Activated CD4-positive, alpha-beta memory T cell treated with anti-CD3 and anti-CD28 coated beads for 36 hours (primary cell): Measurements from ENCODE around the gene JARID2. TPM values are rescaled to one million over a fixed set of nuclear protein-coding genes. Genes with fewer than 3 reads are reported as not detected.
A peak's percentile ranks its signal among the peaks of the same experiment; 100 is the strongest.
"Not testable (repeated sequence)": the region's sequence is repeated elsewhere in the genome, so short reads cannot be mapped to it uniquely, and the experiment has no call there.

ENCODE experiments used
- CTCF ChIA-PET: fragments of 350-600 bp; sonication (Branson Sonifier 250); formaldehyde crosslinking; loops from one replicate; lab custom pipeline; 2021; ENCODE audit warnings: antibody characterized with exemption, inconsistent platforms; lab: Charles Lee
- POLR2A ChIA-PET: fragments of 350-600 bp; sonication (Branson Sonifier 250); formaldehyde crosslinking; loops from one replicate; lab custom pipeline; 2021; ENCODE audit warnings: antibody characterized with exemption; lab: Charles Lee
- DNase-seq: peaks from one replicate; pipeline ENCODE4 v3.0.0-alpha.2; 2020
- H3K27ac Mint-ChIP-seq: one replicate; pipeline ENCODE4 v1.8.0; 2021; ENCODE audit warnings: mixed read lengths
- H3K27me3 Mint-ChIP-seq: one replicate; pipeline ENCODE4 v1.8.0; 2021; ENCODE audit warnings: mixed read lengths
- H3K36me3 Mint-ChIP-seq: one replicate; pipeline ENCODE4 v1.8.0; 2021; ENCODE audit warnings: mixed read lengths
- H3K4me1 Mint-ChIP-seq: one replicate; pipeline ENCODE4 v1.8.0; 2021; ENCODE audit warnings: low read depth, mixed read lengths
- H3K4me3 Mint-ChIP-seq: one replicate; pipeline ENCODE4 v1.8.0; 2021; ENCODE audit warnings: mild to moderate bottlenecking, mixed read lengths
- H3K9me3 Mint-ChIP-seq: one replicate; pipeline ENCODE4 v1.8.0; 2021; ENCODE audit warnings: mixed read lengths
- intact Hi-C: fragments of 100-400 bp; cut with micrococcal nuclease; formaldehyde crosslinking; loops from one replicate; pipeline ENCODE4 v1.15.1; 2023
- total RNA-seq, 2 experiments: library from RNA; stranded (reverse); gene quantifications; one replicate each; pipeline ENCODE4 v1.2.3, GENCODE V29; 2021

Gene JARID2
- total RNA-seq, 2 experiments from 2014 or later: 41.4 to 44.0 TPM

DNA sequence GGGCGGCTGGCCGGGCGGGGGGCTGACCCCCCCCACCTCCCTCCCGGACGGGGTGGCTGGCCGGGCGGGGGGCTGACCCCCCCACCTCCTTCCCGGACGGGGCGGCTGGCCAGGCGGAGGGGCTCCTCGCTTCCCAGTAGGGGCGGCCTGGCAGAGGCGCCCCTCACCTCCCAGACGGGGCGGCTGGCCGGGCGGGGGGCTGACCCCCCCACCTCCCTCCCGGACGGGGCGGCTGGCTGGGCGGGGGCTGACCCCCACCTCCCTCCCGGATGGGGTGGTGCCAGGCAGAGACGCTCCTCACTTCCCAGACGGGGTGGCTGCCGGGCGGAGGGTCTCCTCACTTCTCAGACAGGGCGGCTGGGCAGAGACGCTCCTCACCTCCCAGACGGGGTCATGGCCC lies 169.8 kb downstream of the JARID2 start:
- H3K27ac Mint-ChIP-seq, POLR2A ChIA-PET, H3K27me3 Mint-ChIP-seq, H3K4me3 Mint-ChIP-seq, DNase-seq, CTCF ChIA-PET: not testable (repeated sequence)
- Mint-ChIP-seq H3K36me3 (peaks cover 75% of the 10 kb centered on the region), H3K4me1 (peaks cover 51% of the 10 kb centered on the region), H3K9me3 (peaks cover 25% of the 10 kb centered on the region)
- intact Hi-C loops: loop anchor here (2.0 kb wide), 1 partner anchor 19 kb away; no protein-coding TSS in a partner anchor

DNA sequence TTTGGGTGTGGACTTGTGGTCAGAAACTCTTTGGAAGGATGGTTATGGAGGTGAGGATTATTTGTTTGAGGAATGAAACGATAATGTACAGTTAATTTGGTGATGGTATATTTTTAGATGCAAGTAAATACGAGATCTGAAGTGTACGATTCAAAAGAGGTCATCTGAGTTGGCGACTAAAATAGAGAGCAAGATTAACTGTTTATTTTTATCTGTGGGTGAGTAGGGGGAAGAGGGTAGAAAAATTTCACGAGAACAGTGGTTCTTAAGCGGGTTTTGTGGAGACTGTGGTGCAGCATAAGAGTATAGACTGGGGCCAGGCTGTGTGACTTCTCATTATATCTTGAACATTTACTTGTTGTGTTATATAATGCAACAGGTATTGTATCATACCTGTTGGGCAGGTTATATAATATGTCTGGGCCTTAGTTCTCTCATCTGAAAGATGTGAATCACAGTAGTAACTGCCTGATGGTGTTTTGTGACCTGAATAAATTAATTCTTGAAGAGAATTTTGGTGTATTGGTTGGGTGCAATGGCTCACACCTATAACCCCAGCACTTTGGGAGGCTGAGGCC lies 171.2 kb downstream of the JARID2 start:
- POLR2A ChIA-PET: interaction anchor here (1.5 kb wide), 1 partner anchor 706 kb away, joined by 3 read pairs; no protein-coding TSS in a partner anchor
- Mint-ChIP-seq H3K4me3 (no peak overlapping the region), H3K4me1 (peaks cover 51% of the 10 kb centered on the region), H3K27ac (peak overlapping the region; percentile 61), H3K9me3 (peaks cover 25% of the 10 kb centered on the region), H3K36me3 (peaks cover 67% of the 10 kb centered on the region), H3K27me3 (no peaks in the 10 kb centered on the region)
- CTCF ChIA-PET: interaction anchor here (1.6 kb wide), 1 partner anchor 19 kb away, joined by 3 read pairs; no protein-coding TSS in a partner anchor
- no peak for DNase-seq
- intact Hi-C loops: loop anchor here (2.0 kb wide), 1 partner anchor 18 kb away; no protein-coding TSS in a partner anchor

DNA sequence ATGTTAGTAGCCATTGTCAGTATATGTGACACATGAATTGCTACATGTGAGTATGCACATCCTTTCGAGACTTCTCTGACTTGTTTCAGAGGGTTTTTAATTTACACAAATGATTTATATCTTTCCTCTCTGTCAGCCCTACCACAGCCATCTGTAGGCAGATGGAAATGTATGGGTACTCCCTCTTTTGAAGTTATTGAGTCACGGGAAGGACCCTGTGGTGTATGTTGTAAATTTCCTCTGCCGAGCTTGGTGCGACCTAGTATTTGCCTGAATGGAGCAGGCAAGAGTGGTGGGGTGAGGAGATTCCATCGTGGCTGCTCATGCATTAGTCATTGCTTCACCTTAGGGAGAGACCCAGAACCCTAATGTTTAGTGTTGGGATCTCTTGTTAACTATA lies 171.9 kb downstream of the JARID2 start:
- Mint-ChIP-seq H3K4me1 (peaks cover 57% of the 10 kb centered on the region), H3K27me3 (no peaks in the 10 kb centered on the region), H3K4me3 (no peak overlapping the region), H3K36me3 (peaks cover 66% of the 10 kb centered on the region), H3K27ac (peak overlapping the region; percentile 51), H3K9me3 (peaks cover 25% of the 10 kb centered on the region)
- peak; percentile 73 for DNase-seq
- ChIA-PET CTCF (interaction anchor here (1.6 kb wide), 1 partner anchor 18 kb away, joined by 3 read pairs; no protein-coding TSS in a partner anchor), POLR2A (interaction anchor here (1.5 kb wide), 1 partner anchor 707 kb away, joined by 3 read pairs; no protein-coding TSS in a partner anchor)
- intact Hi-C loops: loop anchor here (2.0 kb wide), 1 partner anchor 17 kb away; no protein-coding TSS in a partner anchor

DNA sequence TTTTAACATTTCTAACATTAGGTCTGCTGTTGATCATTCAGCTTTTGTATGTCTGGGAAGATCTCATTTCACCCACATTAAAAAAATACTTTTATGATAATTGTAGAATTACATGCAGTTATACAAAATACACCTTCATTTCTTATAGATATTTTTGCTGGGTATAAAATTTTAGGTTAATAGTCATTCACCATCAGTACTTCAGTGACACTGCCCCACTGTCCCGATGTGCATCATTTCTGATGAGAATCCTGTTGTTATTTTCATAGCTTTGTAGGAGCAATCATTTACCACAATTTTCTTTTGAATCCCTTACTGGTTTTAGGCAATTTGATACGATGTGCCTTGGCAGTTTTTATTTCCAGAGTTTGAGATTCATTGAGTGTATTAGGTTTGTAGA lies 173.6 kb downstream of the JARID2 start:
- Mint-ChIP-seq H3K4me3 (no peak overlapping the region), H3K9me3 (peaks cover 25% of the 10 kb centered on the region), H3K4me1 (peaks cover 55% of the 10 kb centered on the region), H3K27ac (no peak overlapping the region), H3K36me3 (peaks cover 60% of the 10 kb centered on the region), H3K27me3 (no peaks in the 10 kb centered on the region)
- DNase-seq: no peak
- ChIA-PET CTCF (no interaction called here), POLR2A (no interaction called here)
- intact Hi-C loops: no loop called here

- Mint-ChIP-seq H3K4me3 (peak overlapping the region; percentile 40), H3K4me1 (peaks cover 62% of the 10 kb centered on the region)
- DNase-seq: no peak
Observed at GRCh38 chr6:15420959-15421438, 175.1 kb downstream of the JARID2 start.

DNA sequence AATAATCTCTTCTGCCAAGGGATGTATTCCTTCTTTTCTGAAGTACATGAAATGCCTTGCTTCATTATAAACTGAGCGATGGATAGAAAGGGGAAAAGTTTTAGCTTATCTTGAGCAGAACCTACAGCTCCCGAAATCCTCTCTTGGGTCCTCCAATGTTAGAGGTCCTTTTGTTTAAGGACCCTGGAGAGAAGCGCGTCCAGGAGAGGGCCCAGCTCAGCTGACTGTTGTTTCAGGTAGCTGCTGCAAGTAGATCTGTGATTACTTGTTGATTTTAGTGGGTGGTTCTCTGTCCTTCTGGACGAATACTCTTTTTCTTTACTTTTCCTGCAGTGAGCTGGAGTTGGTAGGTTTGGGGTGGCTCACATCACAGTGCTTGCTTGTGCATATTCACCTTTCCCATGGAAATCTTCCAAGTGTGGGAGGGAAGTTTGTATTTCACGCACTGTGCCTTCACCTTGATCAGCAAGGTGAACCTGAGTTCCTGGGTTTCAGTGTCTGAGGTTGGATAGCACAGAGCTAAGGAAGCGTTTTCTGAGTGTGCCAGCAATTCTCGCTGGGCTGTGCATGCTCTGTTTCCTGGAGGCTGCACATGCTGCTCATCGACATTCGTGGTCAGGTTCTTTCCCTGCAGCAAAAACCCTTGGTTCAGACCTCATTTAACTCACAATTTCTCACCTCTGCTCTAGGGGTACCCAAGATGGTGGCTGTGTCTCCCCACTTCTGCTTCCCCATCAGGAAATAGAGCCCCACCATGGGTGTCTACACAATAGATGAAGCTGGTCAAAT lies 176.3 kb downstream of the JARID2 start:
- intact Hi-C loops: loop anchor here (5.0 kb wide), 1 partner anchor 95 kb away; no protein-coding TSS in a partner anchor
- Mint-ChIP-seq H3K36me3 (peaks cover 61% of the 10 kb centered on the region), H3K4me3 (peak overlapping the region; percentile 13), H3K4me1 (peaks cover 67% of the 10 kb centered on the region), H3K9me3 (peaks cover 19% of the 10 kb centered on the region), H3K27ac (peak overlapping the region; percentile 71), H3K27me3 (no peaks in the 10 kb centered on the region)
- peak; percentile 66 for DNase-seq
- POLR2A ChIA-PET: interaction anchor here (0.6 to 1.0 kb wide), 2 partner anchors 16 to 18 kb away, joined by 4 to 6 read pairs; no protein-coding TSS in a partner anchor
- CTCF ChIA-PET: interaction anchor here (1.0 to 1.4 kb wide), 4 partner anchors 9 to 169 kb away, joined by 3 to 5 read pairs (median 3); no protein-coding TSS in a partner anchor

More at GRCh38 chr6:15420959-15421438, 175.1 kb downstream of the JARID2 start:
- CTCF ChIA-PET: interaction anchor here (0.6 to 1.4 kb wide), 2 partner anchors 18 to 168 kb away, joined by 3 read pairs; no protein-coding TSS in a partner anchor
- intact Hi-C loops: loop anchor here (5.0 kb wide), 1 partner anchor 94 kb away; no protein-coding TSS in a partner anchor
- H3K36me3 Mint-ChIP-seq: peaks cover 64% of the 10 kb centered on the region
- POLR2A ChIA-PET: interaction anchor here (0.5 to 0.6 kb wide), 4 partner anchors 17 to 185 kb away, joined by 3 to 6 read pairs (median 4); no protein-coding TSS in a partner anchor
- H3K9me3 Mint-ChIP-seq: peaks cover 25% of the 10 kb centered on the region
- H3K27ac Mint-ChIP-seq: peak overlapping the region; percentile 81
- no peaks in the 10 kb centered on the region for H3K27me3 Mint-ChIP-seq

DNA sequence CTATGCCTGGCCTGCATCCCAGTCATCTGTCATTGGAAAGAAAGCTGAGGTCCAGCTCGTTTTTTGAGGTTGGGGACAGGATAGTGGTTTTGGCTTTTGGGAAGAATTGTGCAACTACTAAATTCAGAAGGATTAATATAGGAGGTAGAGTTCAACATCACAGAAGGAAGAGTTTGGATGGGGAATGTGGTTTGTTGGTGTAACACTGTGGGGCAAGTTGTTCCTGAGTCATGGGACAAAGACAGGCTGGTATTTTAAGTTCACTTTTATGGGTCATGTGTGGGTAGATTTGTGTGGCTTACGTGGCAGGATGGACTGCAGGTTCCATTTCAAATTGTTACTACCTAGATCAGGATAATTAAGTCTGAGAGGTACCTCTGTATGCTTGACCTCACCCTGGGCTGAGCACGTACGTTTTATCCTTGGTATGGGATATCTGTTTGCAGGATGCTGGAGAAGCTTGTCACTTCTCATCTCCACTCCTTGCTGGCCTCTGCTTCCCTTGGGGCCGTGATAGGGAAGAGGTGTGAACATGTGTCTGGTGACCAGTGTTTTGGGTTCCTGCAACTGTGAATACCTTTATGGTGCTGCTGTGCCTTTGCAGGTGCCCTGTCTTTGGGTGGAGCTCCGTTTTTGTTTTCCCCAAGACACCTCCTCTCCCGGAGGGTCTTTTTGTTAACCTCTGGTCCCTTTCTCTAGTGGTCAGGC lies 177.6 kb downstream of the JARID2 start:
- Mint-ChIP-seq H3K9me3 (peaks cover 15% of the 10 kb centered on the region), H3K4me3 (no peak overlapping the region)
- POLR2A ChIA-PET: interaction anchor here (0.6 to 1.0 kb wide), 2 partner anchors 19 to 696 kb away, joined by 3 to 4 read pairs; no protein-coding TSS in a partner anchor

DNA sequence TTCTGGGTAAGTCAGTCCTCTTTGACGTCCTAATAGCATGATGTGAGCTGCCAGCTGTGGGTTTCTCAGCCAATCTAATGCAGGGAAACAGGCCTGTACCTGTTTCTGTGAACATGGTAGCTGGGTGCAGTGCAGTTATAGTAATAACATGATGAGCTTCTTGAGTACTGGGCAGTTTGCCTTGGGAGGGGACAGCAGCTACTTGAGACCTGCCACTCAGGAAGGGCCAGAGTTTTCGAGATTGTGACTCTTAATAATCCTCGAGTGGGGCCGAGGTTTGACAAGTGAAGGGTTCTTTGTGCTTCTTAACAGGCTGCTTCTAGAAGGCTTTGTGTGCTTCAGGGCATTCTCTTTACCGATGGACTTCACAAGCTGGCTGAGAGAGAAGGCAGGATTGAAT lies 180.1 kb downstream of the JARID2 start:
- Mint-ChIP-seq H3K27me3 (no peaks in the 10 kb centered on the region), H3K27ac (no peak overlapping the region), H3K4me3 (no peak overlapping the region), H3K36me3 (peaks cover 40% of the 10 kb centered on the region), H3K9me3 (no peaks in the 10 kb centered on the region), H3K4me1 (peaks cover 76% of the 10 kb centered on the region)
- no peak for DNase-seq
- ChIA-PET CTCF (interaction anchor here (0.6 kb wide), 1 partner anchor 9 kb away, joined by 3 read pairs; no protein-coding TSS in a partner anchor), POLR2A (no interaction called here)
- intact Hi-C loops: no loop called here

More for the DNA sequence above, 177.6 kb downstream of the JARID2 start:
- CTCF ChIA-PET: no interaction called here
- no peak for DNase-seq
- H3K27me3 Mint-ChIP-seq: no peaks in the 10 kb centered on the region
- intact Hi-C loops: loop anchor here (5.0 kb wide), 1 partner anchor 96 kb away; no protein-coding TSS in a partner anchor
- peaks cover 65% of the 10 kb centered on the region for H3K4me1 Mint-ChIP-seq
- peaks cover 58% of the 10 kb centered on the region for H3K36me3 Mint-ChIP-seq
- no peak overlapping the region for H3K27ac Mint-ChIP-seq

GRCh38 chr6:15426395-15426794 lies 180.5 kb downstream of the JARID2 start:
- ChIA-PET CTCF (interaction anchor here (0.6 kb wide), 1 partner anchor 9 kb away, joined by 3 read pairs; no protein-coding TSS in a partner anchor), POLR2A (interaction anchor here (0.6 kb wide), 1 partner anchor 705 kb away, joined by 5 read pairs; no protein-coding TSS in a partner anchor)
- Mint-ChIP-seq H3K36me3 (peaks cover 37% of the 10 kb centered on the region), H3K4me3 (no peak overlapping the region), H3K27me3 (no peaks in the 10 kb centered on the region), H3K27ac (no peak overlapping the region), H3K4me1 (peaks cover 76% of the 10 kb centered on the region), H3K9me3 (no peaks in the 10 kb centered on the region)
- DNase-seq: no peak
- intact Hi-C loops: no loop called here

DNA sequence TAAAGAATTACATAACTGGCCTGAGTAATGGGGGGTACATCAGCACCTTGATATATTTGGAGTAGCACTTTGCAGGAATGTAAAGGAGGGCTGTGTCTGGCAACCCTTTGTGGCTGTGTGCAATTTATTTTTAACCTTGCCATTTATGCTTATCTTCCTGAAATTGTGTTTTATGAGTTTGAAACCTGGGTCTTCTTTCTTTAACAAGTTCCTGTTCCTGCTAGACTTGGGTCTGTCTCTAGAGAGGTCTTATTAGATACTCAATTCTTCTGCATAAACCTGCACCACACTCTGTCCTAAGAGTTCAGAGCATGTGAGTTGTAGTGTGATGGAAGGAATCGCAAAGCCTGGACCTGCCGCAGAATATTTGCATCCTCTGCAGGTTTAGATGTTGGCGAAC lies 181.0 kb downstream of the JARID2 start:
- POLR2A ChIA-PET: interaction anchor here (0.6 kb wide), 1 partner anchor 706 kb away, joined by 5 read pairs; no protein-coding TSS in a partner anchor
- Mint-ChIP-seq H3K36me3 (peaks cover 37% of the 10 kb centered on the region), H3K4me3 (no peak overlapping the region), H3K27ac (no peak overlapping the region), H3K9me3 (no peaks in the 10 kb centered on the region), H3K4me1 (peaks cover 76% of the 10 kb centered on the region), H3K27me3 (no peaks in the 10 kb centered on the region)
- intact Hi-C loops: no loop called here
- CTCF ChIA-PET: no interaction called here
- no peak for DNase-seq
